ENCODE measurements around the gene ITSN1.

GRCh38 chr21:33734291-33734690 lies 92.0 kb downstream of the ITSN1 start:
- TF ChIP-seq EP300 (IDR thresholded peaks at IDR 0.05) (no peak), CTCF (IDR thresholded peaks at IDR 0.05) (no peak), POLR2A (IDR thresholded peaks at IDR 0.05) (no peak)
